IMR-90 (cell line): ENCODE measurements around the gene SENP6. TPM values are rescaled to one million over a fixed set of nuclear protein-coding genes. Genes with fewer than 3 reads are reported as not detected.

ENCODE experiments used
- ATAC-seq: fragments of 200-7000 bp; cut with Tn5 transposase; 2 replicates; pipeline ENCODE4 v1.9.1; 2020; ENCODE audit warnings: low read depth, mild to moderate bottlenecking, moderate library complexity
- BruUV-seq: library from RNA; stranded (reverse); fragments of 400-500 nt; replicated peaks from 2 replicates; lab custom pipeline; 2021; lab: Mats Ljungman, UMichigan
- CTCF ChIA-PET: fragments of 300-600 bp; formaldehyde crosslinking; extraction: SDS; loops from one replicate; lab custom pipeline; 2021; ENCODE audit warnings: antibody characterized with exemption; lab: Yijun Ruan, JAX
- POLR2A ChIA-PET: fragments of 300-600 bp; sonication (Branson Sonifier 250); formaldehyde crosslinking; loops from one replicate; lab custom pipeline; 2022; ENCODE audit warnings: antibody characterized with exemption; ENCODE audit not compliant: unreplicated experiment; lab: Charles Lee
- DNase-seq: peaks from one replicate; pipeline ENCODE4 v3.0.0; 2013
- H2AFZ ChIP-seq: replicated peaks from 2 replicates; pipeline ENCODE3; 2013; ENCODE audit warnings: low read length, mild to moderate bottlenecking; ENCODE audit not compliant: poor library complexity
- H2AK5ac ChIP-seq: 2 replicates; pipeline ENCODE4 v1.6.1; 2013; ENCODE audit warnings: low read depth, low read length, inconsistent platforms
- H2AK9ac ChIP-seq: replicated peaks from 2 replicates; pipeline ENCODE3; 2013; ENCODE audit warnings: mild to moderate bottlenecking, low read depth, low read length, moderate library complexity; ENCODE audit not compliant: poor library complexity
- H2BK120ac ChIP-seq: 2 replicates; pipeline ENCODE4 v1.6.1; 2013; ENCODE audit warnings: low read depth, low read length, inconsistent platforms
- H2BK15ac ChIP-seq: 3 replicates; pipeline ENCODE4 v1.6.1; 2013; ENCODE audit warnings: low read depth, low read length, inconsistent platforms
- H2BK20ac ChIP-seq: 2 replicates; pipeline ENCODE4 v1.6.1; 2013; ENCODE audit warnings: low read depth, mild to moderate bottlenecking, inconsistent platforms, low read length, moderate library complexity
- H2BK5ac ChIP-seq: 2 replicates; pipeline ENCODE4 v1.6.1; 2013; ENCODE audit warnings: mild to moderate bottlenecking, low read depth, low read length, inconsistent platforms; ENCODE audit not compliant: poor library complexity, severe bottlenecking
- H3K14ac ChIP-seq: replicated peaks from 2 replicates; pipeline ENCODE4 v1.6.1; 2013; ENCODE audit warnings: low read depth, low read length, inconsistent platforms
- H3K18ac ChIP-seq: 2 replicates; pipeline ENCODE4 v1.6.1; 2013; ENCODE audit warnings: low read depth, low read length, control low read depth
- H3K23ac ChIP-seq: 2 replicates; pipeline ENCODE4 v1.6.1; 2013; ENCODE audit warnings: low read depth, low read length, inconsistent platforms
- H3K27ac ChIP-seq: 2 replicates; pipeline ENCODE4 v1.5.1; 2013; ENCODE audit warnings: mild to moderate bottlenecking, control low read depth, low read length; ENCODE audit not compliant: insufficient read depth
- H3K27me3 ChIP-seq: 2 replicates; pipeline ENCODE4 v1.6.1; 2013; ENCODE audit warnings: low read length; ENCODE audit not compliant: control insufficient read depth, insufficient read depth
- H3K36me3 ChIP-seq: 2 replicates; pipeline ENCODE4 v1.6.1; 2013; ENCODE audit warnings: low read length, mixed read lengths; ENCODE audit not compliant: control insufficient read depth, insufficient read depth
- H3K4ac ChIP-seq: 2 replicates; pipeline ENCODE4 v1.6.1; 2013; ENCODE audit warnings: low read depth, low read length, inconsistent platforms
- H3K4me1 ChIP-seq: 2 replicates; pipeline ENCODE4 v1.6.1; 2013; ENCODE audit warnings: low read length, mixed read lengths; ENCODE audit not compliant: control insufficient read depth, insufficient read depth
- H3K4me2 ChIP-seq: 2 replicates; pipeline ENCODE4 v1.6.1; 2013; ENCODE audit warnings: low read depth, mild to moderate bottlenecking, control low read depth, low read length, moderate library complexity
- H3K4me3 ChIP-seq: 2 replicates; pipeline ENCODE4 v1.5.1; 2013; ENCODE audit warnings: low read depth, mild to moderate bottlenecking, control low read depth, low read length, moderate library complexity; ENCODE audit not compliant: insufficient read depth
- H3K56ac ChIP-seq: 2 replicates; pipeline ENCODE4 v1.6.1; 2013; ENCODE audit warnings: low read length, inconsistent platforms; ENCODE audit not compliant: insufficient read depth; ENCODE audit errors: extremely low read depth
- H3K79me1 ChIP-seq, 2 experiments: 2 replicates each; pipeline ENCODE4 v1.6.1; 2013; ENCODE audit warnings: low read length in 2 of 2, inconsistent platforms in 1 of 2, low read depth in 1 of 2
- H3K9ac ChIP-seq: 2 replicates; pipeline ENCODE4 v1.6.1; 2013; ENCODE audit warnings: low read depth, low read length, control low read depth
- H3K9me1 ChIP-seq: 2 replicates; pipeline ENCODE4 v1.6.1; 2013; ENCODE audit warnings: low read length, inconsistent platforms; ENCODE audit not compliant: insufficient read depth
- H3K9me3 ChIP-seq: 2 replicates; pipeline ENCODE4 v1.6.1; 2013; ENCODE audit warnings: low read length; ENCODE audit not compliant: control insufficient read depth, insufficient read depth
- H4K20me1 ChIP-seq: 2 replicates; pipeline ENCODE4 v1.6.1; 2013; ENCODE audit warnings: low read length, inconsistent platforms; ENCODE audit not compliant: insufficient read depth
- H4K5ac ChIP-seq: 2 replicates; pipeline ENCODE4 v1.6.1; 2013; ENCODE audit warnings: mild to moderate bottlenecking, low read depth, low read length, control low read depth
- H4K8ac ChIP-seq, 2 experiments: 2 replicates each; pipeline ENCODE4 v1.6.1; 2013; ENCODE audit warnings: low read depth in 2 of 2, low read length in 2 of 2, control low read depth in 1 of 2, inconsistent platforms in 1 of 2
- H4K91ac ChIP-seq: 2 replicates; pipeline ENCODE4 v1.6.1; 2013; ENCODE audit warnings: low read depth, low read length, inconsistent platforms; ENCODE audit not compliant: insufficient read depth
- BHLHE40 ChIP-seq: fragments of 150-350 bp; IDR thresholded peaks from 2 replicates; pipeline ENCODE4 v1.6.1; 2016; ENCODE audit warnings: mild to moderate bottlenecking, low read depth, low read length
- CEBPB ChIP-seq: IDR thresholded peaks from 2 replicates; pipeline ENCODE4 v1.6.1; 2012; ENCODE audit warnings: low read depth, low read length, improper control_type of control experiment
- CHD1 ChIP-seq: IDR thresholded peaks from 2 replicates; pipeline ENCODE4 v1.6.1; 2012; ENCODE audit warnings: low read depth, low read length, improper control_type of control experiment
- ELK1 ChIP-seq: fragments of 150-350 bp; IDR thresholded peaks from 2 replicates; pipeline ENCODE4 v1.6.1; 2016; ENCODE audit warnings: low read depth, mild to moderate bottlenecking, low read length, moderate library complexity, borderline replicate concordance
- FOS ChIP-seq: fragments of 150-350 bp; IDR thresholded peaks from 2 replicates; pipeline ENCODE4 v1.6.1; 2016; ENCODE audit warnings: low read depth, low read length
- MAFK ChIP-seq: IDR thresholded peaks from 2 replicates; pipeline ENCODE4 v1.6.1; 2012; ENCODE audit warnings: low read depth, low read length, improper control_type of control experiment
- MAZ ChIP-seq: IDR thresholded peaks from 2 replicates; pipeline ENCODE4 v1.6.1; 2012; ENCODE audit warnings: low read depth, mild to moderate bottlenecking, low read length, improper control_type of control experiment, moderate library complexity, borderline replicate concordance
- MXI1 ChIP-seq: IDR thresholded peaks from 2 replicates; pipeline ENCODE4 v1.6.1; 2012; ENCODE audit warnings: low read depth, mild to moderate bottlenecking, low read length, moderate library complexity, borderline replicate concordance
- NFE2L2 ChIP-seq: fragments of 150-350 bp; IDR thresholded peaks from 2 replicates; pipeline ENCODE4 v1.6.1; 2016; ENCODE audit warnings: low read depth, mild to moderate bottlenecking, low read length
- POLR2A ChIP-seq: IDR thresholded peaks from 2 replicates; pipeline ENCODE4 v1.6.1; 2012; ENCODE audit warnings: mild to moderate bottlenecking, low read depth, low read length
- RAD21 ChIP-seq: IDR thresholded peaks from 2 replicates; pipeline ENCODE4 v1.6.1; 2012; ENCODE audit warnings: low read length, improper control_type of control experiment
- RCOR1 ChIP-seq: IDR thresholded peaks from 2 replicates; pipeline ENCODE4 v1.6.1; 2012; ENCODE audit warnings: mild to moderate bottlenecking, low read length, improper control_type of control experiment; ENCODE audit not compliant: insufficient replicate concordance
- RFX5 ChIP-seq: IDR thresholded peaks from 2 replicates; pipeline ENCODE4 v1.8.0; 2012; ENCODE audit warnings: low read depth, mild to moderate bottlenecking, low read length, moderate library complexity
- SMC3 ChIP-seq: fragments of 150-350 bp; IDR thresholded peaks from 2 replicates; pipeline ENCODE4 v1.6.1; 2016; ENCODE audit warnings: low read depth, mild to moderate bottlenecking, antibody characterized with exemption, low read length, moderate library complexity
- WGBS, 2 experiments: methylation state at CpG; one replicate each; pipeline versions ENCODE4 v1.1.5 to v1.1.7; 2013; ENCODE audit warnings: missing lambda C conversion rate in 2 of 2; ENCODE audit not compliant: insufficient read length in 1 of 2; ENCODE audit errors: extremely low coverage in 2 of 2; 5-methylcytosine and 5-hydroxymethylcytosine counted together
- dilution Hi-C: fragments of 300-500 bp; cut with HindIII; formaldehyde crosslinking; loops from one replicate; pipeline ENCODE4 v1.14.3; 2018; ENCODE audit warnings: low sequenced_read_pairs; ENCODE audit not compliant: unreplicated experiment
- in situ Hi-C: fragments of 300-500 bp; cut with MboI; formaldehyde crosslinking; loops from 3 replicates; pipeline ENCODE4 v1.14.3; 2019; ENCODE audit warnings: low sequenced_read_pairs, inconsistent platforms, mixed read lengths
- intact Hi-C: fragments of 100-400 bp; cut with micrococcal nuclease; formaldehyde crosslinking; loops from 2 replicates; pipeline ENCODE4 v1.10.0; 2022
- polyA plus RNA-seq, 3 experiments: library from polyadenylated mRNA; depleted of rRNA; stranded (reverse); fragments of >200 nt; gene quantifications; 2 replicates each; pipeline ENCODE4 v1.2.3, GENCODE V29; 2012; ENCODE audit warnings: low replicate concordance in 1 of 3
- total RNA-seq: library from RNA; depleted of rRNA; stranded (reverse); fragments of >200 nt; gene quantifications from 2 replicates; pipeline ENCODE4 v1.2.3, GENCODE V29; 2012
- TF ChIP-seq, protein P1 (sequence below): fragments of 150-350 bp; IDR thresholded peaks from 2 replicates; pipeline ENCODE4 v1.6.1; 2017; ENCODE audit warnings: mild to moderate bottlenecking, antibody characterized with exemption, low read length, low read depth
- TF ChIP-seq, protein P2 (sequence below): conservative IDR thresholded peaks from 2 replicates; pipeline ENCODE4 v1.5.1; 2012; ENCODE audit warnings: mild to moderate bottlenecking, low read depth, low read length, improper control_type of control experiment

SENP6 gene
- total and polyA plus RNA-seq, 2 of the 4 experiments (the other 2 are of a cell fraction): 23.1 to 25.8 TPM

GRCh38 chr6:75568100-75568499 lies 33.6 kb upstream of the SENP6 start:
- H2AK5ac ChIP-seq: no peak overlapping the region
- intact Hi-C loops (no loop called here), dilution Hi-C loops (no loop called here), in situ Hi-C loops (no loop called here)
- no peaks in the 10 kb centered on the region for H4K20me1 ChIP-seq
- H2BK5ac ChIP-seq: no peak overlapping the region
- peaks cover 7% of the 10 kb centered on the region for H3K9me3 ChIP-seq
- no peak overlapping the region for H3K56ac ChIP-seq
- no peak overlapping the region for H3K4me3 ChIP-seq
- no peak overlapping the region for H4K5ac ChIP-seq
- no peaks in the 10 kb centered on the region for H3K9me1 ChIP-seq
- no peak overlapping the region for H2AFZ ChIP-seq
- H3K23ac ChIP-seq: no peak overlapping the region
- H2BK15ac ChIP-seq: no peak overlapping the region
- ATAC-seq (no peak), DNase-seq (no peak)
- no peaks in the 10 kb centered on the region for H3K36me3 ChIP-seq
- TF ChIP-seq MAZ (no peak), BHLHE40 (no peak), RCOR1 (no peak), SMC3 (no peak), POLR2A (no peak), FOS (no peak), MXI1 (no peak), RFX5 (no peak), CEBPB (no peak), ELK1 (no peak), CHD1 (no peak), RAD21 (no peak), MAFK (no peak), NFE2L2 (no peak)
- TF ChIP-seq, protein P1, sequence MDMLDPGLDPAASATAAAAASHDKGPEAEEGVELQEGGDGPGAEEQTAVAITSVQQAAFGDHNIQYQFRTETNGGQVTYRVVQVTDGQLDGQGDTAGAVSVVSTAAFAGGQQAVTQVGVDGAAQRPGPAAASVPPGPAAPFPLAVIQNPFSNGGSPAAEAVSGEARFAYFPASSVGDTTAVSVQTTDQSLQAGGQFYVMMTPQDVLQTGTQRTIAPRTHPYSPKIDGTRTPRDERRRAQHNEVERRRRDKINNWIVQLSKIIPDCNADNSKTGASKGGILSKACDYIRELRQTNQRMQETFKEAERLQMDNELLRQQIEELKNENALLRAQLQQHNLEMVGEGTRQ: no peak
- TF ChIP-seq, protein P2, sequence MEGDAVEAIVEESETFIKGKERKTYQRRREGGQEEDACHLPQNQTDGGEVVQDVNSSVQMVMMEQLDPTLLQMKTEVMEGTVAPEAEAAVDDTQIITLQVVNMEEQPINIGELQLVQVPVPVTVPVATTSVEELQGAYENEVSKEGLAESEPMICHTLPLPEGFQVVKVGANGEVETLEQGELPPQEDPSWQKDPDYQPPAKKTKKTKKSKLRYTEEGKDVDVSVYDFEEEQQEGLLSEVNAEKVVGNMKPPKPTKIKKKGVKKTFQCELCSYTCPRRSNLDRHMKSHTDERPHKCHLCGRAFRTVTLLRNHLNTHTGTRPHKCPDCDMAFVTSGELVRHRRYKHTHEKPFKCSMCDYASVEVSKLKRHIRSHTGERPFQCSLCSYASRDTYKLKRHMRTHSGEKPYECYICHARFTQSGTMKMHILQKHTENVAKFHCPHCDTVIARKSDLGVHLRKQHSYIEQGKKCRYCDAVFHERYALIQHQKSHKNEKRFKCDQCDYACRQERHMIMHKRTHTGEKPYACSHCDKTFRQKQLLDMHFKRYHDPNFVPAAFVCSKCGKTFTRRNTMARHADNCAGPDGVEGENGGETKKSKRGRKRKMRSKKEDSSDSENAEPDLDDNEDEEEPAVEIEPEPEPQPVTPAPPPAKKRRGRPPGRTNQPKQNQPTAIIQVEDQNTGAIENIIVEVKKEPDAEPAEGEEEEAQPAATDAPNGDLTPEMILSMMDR: no peak
- H3K14ac ChIP-seq: no peak overlapping the region
- WGBS, 2 experiments: 71% methylated on average over 1 of the region's 6 CpGs; no CpG with 5 or more reads in 1 of the 2 experiments
- H2AK9ac ChIP-seq: no peak overlapping the region
- no peak overlapping the region for H3K4me2 ChIP-seq
- H3K27me3 ChIP-seq: peaks cover 5% of the 10 kb centered on the region
- H2BK120ac ChIP-seq: no peak overlapping the region
- H3K4ac ChIP-seq: no peak overlapping the region
- H3K27ac ChIP-seq: no peak overlapping the region
- H4K91ac ChIP-seq: no peak overlapping the region
- CTCF ChIA-PET: no interaction called here
- H3K4me1 ChIP-seq: no peaks in the 10 kb centered on the region
- no peaks in the 10 kb centered on the region for H3K79me1 ChIP-seq
- no peak overlapping the region for H4K8ac ChIP-seq
- no peak overlapping the region for H3K18ac ChIP-seq
- H2BK20ac ChIP-seq: no peak overlapping the region
- POLR2A ChIA-PET: no interaction called here
- BruUV-seq: no TSS peak
- no peak overlapping the region for H3K9ac ChIP-seq
